HCT116 (cell line): ENCODE data around the gene EGR4.

Source experiments
- EZH2 ChIP-seq: fragments of 200-600 bp; sonication (generic); IDR thresholded peaks from 2 replicates; pipeline ENCODE4 v1.6.1; 2017; ENCODE audit warnings: antibody characterized with exemption, mixed run types
- RAD21 ChIP-seq: IDR thresholded peaks from 2 replicates; pipeline ENCODE4 v1.6.1; 2012; ENCODE audit warnings: low read depth, mild to moderate bottlenecking
- REST ChIP-seq: IDR thresholded peaks from 2 replicates; pipeline ENCODE4 v1.6.1; 2012; ENCODE audit warnings: low read depth
- ZBTB33 ChIP-seq: IDR thresholded peaks from 2 replicates; pipeline ENCODE4 v1.6.1; 2011; ENCODE audit warnings: mild to moderate bottlenecking, low read length, moderate library complexity; ENCODE audit not compliant: insufficient replicate concordance; ENCODE audit errors: extremely low read depth
- TF ChIP-seq, protein P1 (sequence below), 3 experiments: fragments of 200-600 bp in 1 of 3; sonication (generic) in 1 of 3; IDR thresholded peaks in 2 of 3; conservative IDR thresholded peaks in 1 of 3; 2 replicates each; pipeline ENCODE4 v1.5.1; 2012 to 2017; ENCODE audit warnings: low read depth in 2 of 3, low read length in 2 of 3, antibody characterized with exemption in 1 of 3, borderline replicate concordance in 1 of 3, control low read depth in 1 of 3, mild to moderate bottlenecking in 1 of 3, mixed read lengths in 1 of 3, mixed run types in 1 of 3, moderate library complexity in 1 of 3; ENCODE audit not compliant: insufficient read depth in 1 of 3

DNA sequence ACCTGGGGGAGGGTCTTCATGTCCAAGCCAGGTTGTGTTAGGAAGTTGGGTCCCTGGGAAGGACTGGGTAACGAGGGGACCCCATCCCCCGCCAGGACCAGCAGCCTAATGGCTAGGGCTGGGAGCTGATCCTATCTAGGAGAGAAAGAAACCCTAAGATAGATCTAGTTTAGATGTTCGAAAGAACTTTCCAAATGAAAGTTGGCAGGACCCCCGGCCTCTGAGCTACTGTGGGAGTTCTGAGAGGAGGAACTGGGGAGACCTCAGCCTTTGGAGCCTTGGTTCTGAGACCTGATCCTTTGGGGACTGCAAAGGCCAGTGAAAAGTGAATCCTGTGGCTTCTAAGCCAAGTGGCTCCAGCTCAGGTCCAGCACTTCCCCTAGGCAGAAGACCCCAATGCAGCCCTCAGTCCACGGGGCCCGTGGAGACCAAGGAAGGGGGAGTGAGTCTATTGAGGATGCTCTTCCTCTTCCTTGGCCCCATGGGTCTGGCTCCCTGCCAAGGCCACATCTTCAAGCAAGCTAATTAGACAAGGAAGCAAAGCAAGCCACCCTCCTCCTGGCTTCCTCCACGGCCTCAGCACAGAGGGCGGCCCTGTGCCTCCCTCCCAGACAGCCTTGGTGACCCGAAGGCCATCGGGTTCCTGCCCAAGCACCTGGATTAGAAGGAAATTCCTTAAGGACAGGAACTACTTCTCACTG lies 35.8 kb downstream of the EGR4 start:
- TF ChIP-seq RAD21 (no peak), EZH2 (no peak), REST (no peak), ZBTB33 (no peak)
- TF ChIP-seq, protein P1, sequence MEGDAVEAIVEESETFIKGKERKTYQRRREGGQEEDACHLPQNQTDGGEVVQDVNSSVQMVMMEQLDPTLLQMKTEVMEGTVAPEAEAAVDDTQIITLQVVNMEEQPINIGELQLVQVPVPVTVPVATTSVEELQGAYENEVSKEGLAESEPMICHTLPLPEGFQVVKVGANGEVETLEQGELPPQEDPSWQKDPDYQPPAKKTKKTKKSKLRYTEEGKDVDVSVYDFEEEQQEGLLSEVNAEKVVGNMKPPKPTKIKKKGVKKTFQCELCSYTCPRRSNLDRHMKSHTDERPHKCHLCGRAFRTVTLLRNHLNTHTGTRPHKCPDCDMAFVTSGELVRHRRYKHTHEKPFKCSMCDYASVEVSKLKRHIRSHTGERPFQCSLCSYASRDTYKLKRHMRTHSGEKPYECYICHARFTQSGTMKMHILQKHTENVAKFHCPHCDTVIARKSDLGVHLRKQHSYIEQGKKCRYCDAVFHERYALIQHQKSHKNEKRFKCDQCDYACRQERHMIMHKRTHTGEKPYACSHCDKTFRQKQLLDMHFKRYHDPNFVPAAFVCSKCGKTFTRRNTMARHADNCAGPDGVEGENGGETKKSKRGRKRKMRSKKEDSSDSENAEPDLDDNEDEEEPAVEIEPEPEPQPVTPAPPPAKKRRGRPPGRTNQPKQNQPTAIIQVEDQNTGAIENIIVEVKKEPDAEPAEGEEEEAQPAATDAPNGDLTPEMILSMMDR (IDR thresholded peaks at IDR 0.05 in 2 of 3, conservative IDR thresholded peaks at IDR 0.05 in 1 of 3; ENCODE audit: borderline replicate concordance in 1 of 3, insufficient read depth in 1 of 3, low read depth in 2 of 3, low read length in 2 of 3) = no peak
